Kidney epithelial cell (primary cell): Measurements from ENCODE around the gene TMEM145. TPM values are rescaled to one million over a fixed set of nuclear protein-coding genes. Genes with fewer than 3 reads are reported as not detected.

ENCODE experiments used
- DNase-seq: peaks from one replicate; pipeline ENCODE4 v3.0.0-alpha.2; 2010; ENCODE audit warnings: low read depth
- H3K27me3 ChIP-seq: 2 replicates; pipeline ENCODE4 v1.6.0; 2011; ENCODE audit warnings: low read length; ENCODE audit not compliant: control insufficient read depth, insufficient read depth
- H3K36me3 ChIP-seq: 2 replicates; pipeline ENCODE4 v1.5.1; 2011; ENCODE audit warnings: low read length; ENCODE audit not compliant: control insufficient read depth, insufficient read depth
- H3K4me3 ChIP-seq: 2 replicates; pipeline ENCODE4 v1.5.1; 2011; ENCODE audit warnings: low read depth, mild to moderate bottlenecking, control low read depth, low read length
- CTCF ChIP-seq: IDR thresholded peaks from 2 replicates; pipeline ENCODE4 v1.5.1; 2011; ENCODE audit warnings: mild to moderate bottlenecking, moderate library complexity, low read length, control low read depth, inconsistent platforms; ENCODE audit not compliant: insufficient read depth, poor library complexity, severe bottlenecking
- total RNA-seq: library from RNA; depleted of rRNA; stranded (reverse); fragments of >200 nt; gene quantifications from 2 replicates; pipeline ENCODE4 v1.2.3, GENCODE V29; 2015

Gene TMEM145
- total RNA-seq, 1 donor from 2014 or later: 0.54 TPM

GRCh38 chr19:42360787-42361544 lies 47.9 kb downstream of the TMEM145 start:
- no peaks in the 10 kb centered on the region for H3K27me3 ChIP-seq
- H3K36me3 ChIP-seq: peaks cover 2% of the 10 kb centered on the region
- TF ChIP-seq CTCF: no peak
- H3K4me3 ChIP-seq: no peak overlapping the region
- no peak for DNase-seq

- no peak for DNase-seq
- Histone ChIP-seq H3K4me3 (no peak overlapping the region), H3K36me3 (peaks cover 2% of the 10 kb centered on the region), H3K27me3 (no peaks in the 10 kb centered on the region)
- no peak for TF ChIP-seq CTCF
Observed at GRCh38 chr19:42361545-42361910, 48.4 kb downstream of the TMEM145 start.

- TF ChIP-seq CTCF: no peak
- H3K27me3 ChIP-seq: no peaks in the 10 kb centered on the region
- H3K36me3 ChIP-seq: peaks cover 2% of the 10 kb centered on the region
- DNase-seq: no peak
- H3K4me3 ChIP-seq: no peak overlapping the region
Observed at GRCh38 chr19:42362342-42362741, 49.2 kb downstream of the TMEM145 start.

GRCh38 chr19:42362891-42363440 lies 49.9 kb downstream of the TMEM145 start:
- no peak overlapping the region for H3K4me3 ChIP-seq
- no peak for TF ChIP-seq CTCF
- peaks cover 2% of the 10 kb centered on the region for H3K36me3 ChIP-seq
- no peaks in the 10 kb centered on the region for H3K27me3 ChIP-seq
- no peak for DNase-seq

- Histone ChIP-seq H3K4me3 (no peak overlapping the region), H3K36me3 (peaks cover 2% of the 10 kb centered on the region), H3K27me3 (no peaks in the 10 kb centered on the region)
- DNase-seq: no peak
- no peak for TF ChIP-seq CTCF
Observed at GRCh38 chr19:42363614-42364346, 50.7 kb downstream of the TMEM145 start.

- Histone ChIP-seq H3K4me3 (no peak overlapping the region), H3K36me3 (peaks cover 2% of the 10 kb centered on the region), H3K27me3 (no peaks in the 10 kb centered on the region)
- no peak for TF ChIP-seq CTCF
- DNase-seq: no peak
Observed at GRCh38 chr19:42366673-42367072, 53.6 kb downstream of the TMEM145 start.
